ENCODE results near the gene GDF11. TPM values are rescaled to one million over a fixed set of nuclear protein-coding genes. Genes with fewer than 3 reads are reported as not detected.

The GDF11 gene
- total and polyA plus RNA-seq, 2 of the 8 experiments (the other 6 are each of a cell fraction or from before 2014, with no cell fraction given): 12.1 to 15.1 TPM

- no peak for TF ChIP-seq KDM4A (IDR thresholded peaks at IDR 0.05; ENCODE audit: low read depth, low read length, severe bottlenecking)
- no peak for TF ChIP-seq EGR1 (IDR thresholded peaks at IDR 0.05; ENCODE audit: borderline replicate concordance, low read depth, low read length)
- no peak for TF ChIP-seq CBX8 (IDR thresholded peaks at IDR 0.05; ENCODE audit: borderline replicate concordance, low read depth, low read length)
- TF ChIP-seq HDAC6 (IDR thresholded peaks at IDR 0.05; ENCODE audit: low read depth, low read length): no peak
- TF ChIP-seq TAF1 (IDR thresholded peaks at IDR 0.05; ENCODE audit: low read depth, low read length): peak; percentile 61; the same call in 1 of the 2 replicates
- TF ChIP-seq ZNF274 (IDR thresholded peaks at IDR 0.05; ENCODE audit: borderline replicate concordance, extremely low read depth, low read length): no peak
- no peak; a peak in 1 of 4 replicates for TF ChIP-seq HDAC2 (IDR thresholded peaks at IDR 0.05; ENCODE audit: borderline replicate concordance in 1 of 2, low read depth in 2 of 2, low read length in 2 of 2)
- no peak for TF ChIP-seq NANOG (IDR thresholded peaks at IDR 0.05; ENCODE audit: insufficient read depth, low read depth, low read length, poor library complexity, severe bottlenecking)
Measured at GRCh38 chr12:55738123-55739024, 4.5 kb upstream of the GDF11 start (continued).

All from H1 (cell line).